Fibroblast of upper back skin (primary cell): Measurements from ENCODE around the gene KMT2D.

Experiments
- DNase-seq: peaks from one replicate; pipeline ENCODE4 v3.0.0-alpha.2; 2013

The KMT2D gene

GRCh38 chr12:49050507-49051372 is 9.9 kb downstream of the KMT2D start:
- no peak for DNase-seq

GRCh38 chr12:49049566-49050224 is 10.9 kb downstream of the KMT2D start:
- peak; percentile 43 for DNase-seq

- no peak for DNase-seq
These were observed 11.6 kb downstream of the KMT2D start for GRCh38 chr12:49048953-49049352.

GRCh38 chr12:49046129-49046895 is 14.3 kb downstream of the KMT2D start:
- DNase-seq: no peak

GRCh38 chr12:49044660-49045059 is 15.9 kb downstream of the KMT2D start:
- no peak for DNase-seq

- peak; percentile 40 for DNase-seq
These were observed 16.7 kb downstream of the KMT2D start for GRCh38 chr12:49043856-49044258.

- DNase-seq: no peak
These were observed 17.4 kb downstream of the KMT2D start for GRCh38 chr12:49043241-49043640.

- DNase-seq: no peak
These were observed 18.6 kb downstream of the KMT2D start for GRCh38 chr12:49041881-49042484.

- no peak for DNase-seq
These were observed 19.3 kb downstream of the KMT2D start for GRCh38 chr12:49041036-49041880.

GRCh38 chr12:49040364-49040855 is 20.2 kb downstream of the KMT2D start:
- DNase-seq: no peak

GRCh38 chr12:49039421-49040363 is 20.9 kb downstream of the KMT2D start:
- no peak for DNase-seq

- no peak for DNase-seq
These were observed 22.2 kb downstream of the KMT2D start for GRCh38 chr12:49038291-49038955.

GRCh38 chr12:49037947-49038237 is 22.7 kb downstream of the KMT2D start:
- DNase-seq: no peak

GRCh38 chr12:49037111-49037946 is 23.3 kb downstream of the KMT2D start:
- DNase-seq: no peak

- DNase-seq: no peak
These were observed 24.6 kb downstream of the KMT2D start for GRCh38 chr12:49036029-49036428.

GRCh38 chr12:49034286-49034622 is 26.3 kb downstream of the KMT2D start:
- no peak for DNase-seq

GRCh38 chr12:49033611-49034285 is 26.8 kb downstream of the KMT2D start:
- no peak for DNase-seq

GRCh38 chr12:49032679-49033447 is 27.7 kb downstream of the KMT2D start:
- DNase-seq: no peak
